ENCODE measurements around the gene PLPPR3. TPM values are rescaled to one million over a fixed set of nuclear protein-coding genes. Genes with fewer than 3 reads are reported as not detected.

PLPPR3 gene
- total and polyA plus RNA-seq, 9 of the 15 experiments (the other 6 are each of a cell fraction or from before 2014, with no cell fraction given) = 0.01 to 48.2 (median 8.6) TPM

DNA sequence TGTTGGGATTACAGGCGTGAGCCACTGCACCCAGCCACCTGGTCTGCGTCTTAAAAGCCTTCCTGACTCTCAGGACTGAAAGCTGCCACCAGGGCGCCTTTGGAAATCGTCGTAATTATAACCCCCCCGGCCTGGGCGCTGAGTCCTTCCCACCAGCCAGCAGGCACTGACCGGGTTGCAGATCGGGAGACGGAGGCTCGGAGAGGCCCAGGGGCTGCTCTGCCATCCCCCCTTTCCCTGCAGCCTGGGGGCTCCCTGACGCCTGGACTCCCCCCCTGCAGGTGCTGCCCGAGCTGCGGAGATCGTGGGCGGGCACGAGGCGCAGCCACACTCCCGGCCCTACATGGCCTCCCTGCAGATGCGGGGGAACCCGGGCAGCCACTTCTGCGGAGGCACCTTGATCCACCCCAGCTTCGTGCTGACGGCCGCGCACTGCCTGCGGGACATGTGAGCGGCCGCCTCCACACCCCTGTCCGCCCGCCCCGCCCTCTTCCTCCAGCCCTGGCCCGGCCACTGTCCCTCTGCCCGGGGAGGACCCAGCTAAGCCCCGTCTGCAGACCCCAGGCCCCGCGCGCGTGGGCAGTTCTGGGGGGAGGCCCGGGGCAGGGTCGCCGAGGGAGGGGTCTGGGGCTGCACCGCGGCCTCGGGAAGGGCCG, 21.6 kb upstream of the PLPPR3 start (continued):
- TF ChIP-seq, protein P1, sequence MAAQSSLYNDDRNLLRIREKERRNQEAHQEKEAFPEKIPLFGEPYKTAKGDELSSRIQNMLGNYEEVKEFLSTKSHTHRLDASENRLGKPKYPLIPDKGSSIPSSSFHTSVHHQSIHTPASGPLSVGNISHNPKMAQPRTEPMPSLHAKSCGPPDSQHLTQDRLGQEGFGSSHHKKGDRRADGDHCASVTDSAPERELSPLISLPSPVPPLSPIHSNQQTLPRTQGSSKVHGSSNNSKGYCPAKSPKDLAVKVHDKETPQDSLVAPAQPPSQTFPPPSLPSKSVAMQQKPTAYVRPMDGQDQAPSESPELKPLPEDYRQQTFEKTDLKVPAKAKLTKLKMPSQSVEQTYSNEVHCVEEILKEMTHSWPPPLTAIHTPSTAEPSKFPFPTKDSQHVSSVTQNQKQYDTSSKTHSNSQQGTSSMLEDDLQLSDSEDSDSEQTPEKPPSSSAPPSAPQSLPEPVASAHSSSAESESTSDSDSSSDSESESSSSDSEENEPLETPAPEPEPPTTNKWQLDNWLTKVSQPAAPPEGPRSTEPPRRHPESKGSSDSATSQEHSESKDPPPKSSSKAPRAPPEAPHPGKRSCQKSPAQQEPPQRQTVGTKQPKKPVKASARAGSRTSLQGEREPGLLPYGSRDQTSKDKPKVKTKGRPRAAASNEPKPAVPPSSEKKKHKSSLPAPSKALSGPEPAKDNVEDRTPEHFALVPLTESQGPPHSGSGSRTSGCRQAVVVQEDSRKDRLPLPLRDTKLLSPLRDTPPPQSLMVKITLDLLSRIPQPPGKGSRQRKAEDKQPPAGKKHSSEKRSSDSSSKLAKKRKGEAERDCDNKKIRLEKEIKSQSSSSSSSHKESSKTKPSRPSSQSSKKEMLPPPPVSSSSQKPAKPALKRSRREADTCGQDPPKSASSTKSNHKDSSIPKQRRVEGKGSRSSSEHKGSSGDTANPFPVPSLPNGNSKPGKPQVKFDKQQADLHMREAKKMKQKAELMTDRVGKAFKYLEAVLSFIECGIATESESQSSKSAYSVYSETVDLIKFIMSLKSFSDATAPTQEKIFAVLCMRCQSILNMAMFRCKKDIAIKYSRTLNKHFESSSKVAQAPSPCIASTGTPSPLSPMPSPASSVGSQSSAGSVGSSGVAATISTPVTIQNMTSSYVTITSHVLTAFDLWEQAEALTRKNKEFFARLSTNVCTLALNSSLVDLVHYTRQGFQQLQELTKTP (IDR thresholded peaks at IDR 0.05; ENCODE audit: low read depth in 1 of 2, partially characterized antibody in 2 of 2) = no peak
- no peak for TF ChIP-seq ZZZ3 (IDR thresholded peaks at IDR 0.05)
- no peak for TF ChIP-seq ZNF436 (CRISPR knock-in tag; IDR thresholded peaks at IDR 0.05)
- TF ChIP-seq, protein P2, sequence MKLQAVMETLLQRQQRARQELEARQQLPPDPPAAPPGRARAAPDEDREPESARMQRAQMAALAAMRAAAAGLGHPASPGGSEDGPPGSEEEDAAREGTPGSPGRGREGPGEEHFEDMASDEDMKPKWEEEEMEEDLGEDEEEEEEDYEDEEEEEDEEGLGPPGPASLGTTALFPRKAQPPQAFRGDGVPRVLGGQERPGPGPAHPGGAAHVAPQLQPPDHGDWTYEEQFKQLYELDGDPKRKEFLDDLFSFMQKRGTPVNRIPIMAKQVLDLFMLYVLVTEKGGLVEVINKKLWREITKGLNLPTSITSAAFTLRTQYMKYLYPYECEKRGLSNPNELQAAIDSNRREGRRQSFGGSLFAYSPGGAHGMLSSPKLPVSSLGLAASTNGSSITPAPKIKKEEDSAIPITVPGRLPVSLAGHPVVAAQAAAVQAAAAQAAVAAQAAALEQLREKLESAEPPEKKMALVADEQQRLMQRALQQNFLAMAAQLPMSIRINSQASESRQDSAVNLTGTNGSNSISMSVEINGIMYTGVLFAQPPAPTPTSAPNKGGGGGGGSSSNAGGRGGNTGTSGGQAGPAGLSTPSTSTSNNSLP (IDR thresholded peaks at IDR 0.05; ENCODE audit: borderline replicate concordance, low read depth, low read length) = no peak
- TF ChIP-seq ETV6 (IDR thresholded peaks at IDR 0.05; ENCODE audit: borderline replicate concordance in 1 of 2, low read depth in 2 of 2, low read length in 1 of 2) = no peak
- TF ChIP-seq ETV6 (CRISPR knock-in tag; IDR thresholded peaks at IDR 0.05; ENCODE audit: borderline replicate concordance) = no peak
- TF ChIP-seq NR2C2 (CRISPR knock-in tag; IDR thresholded peaks at IDR 0.05) = no peak
- no peak for TF ChIP-seq NR2C2 (tag; IDR thresholded peaks at IDR 0.05)
- no peak for TF ChIP-seq SRSF1 (IDR thresholded peaks at IDR 0.05; ENCODE audit: low read depth, low read length)
- TF ChIP-seq IRF2 (CRISPR knock-in tag; IDR thresholded peaks at IDR 0.05) = no peak
- TF ChIP-seq POLR2H (tag; IDR thresholded peaks at IDR 0.05; ENCODE audit: low read depth) = no peak
- no peak for TF ChIP-seq HDGF (IDR thresholded peaks at IDR 0.05)
- TF ChIP-seq ZNF668 (CRISPR knock-in tag; IDR thresholded peaks at IDR 0.05) = no peak
- TF ChIP-seq EP400 (IDR thresholded peaks at IDR 0.05) = no peak
- TF ChIP-seq, protein P3, sequence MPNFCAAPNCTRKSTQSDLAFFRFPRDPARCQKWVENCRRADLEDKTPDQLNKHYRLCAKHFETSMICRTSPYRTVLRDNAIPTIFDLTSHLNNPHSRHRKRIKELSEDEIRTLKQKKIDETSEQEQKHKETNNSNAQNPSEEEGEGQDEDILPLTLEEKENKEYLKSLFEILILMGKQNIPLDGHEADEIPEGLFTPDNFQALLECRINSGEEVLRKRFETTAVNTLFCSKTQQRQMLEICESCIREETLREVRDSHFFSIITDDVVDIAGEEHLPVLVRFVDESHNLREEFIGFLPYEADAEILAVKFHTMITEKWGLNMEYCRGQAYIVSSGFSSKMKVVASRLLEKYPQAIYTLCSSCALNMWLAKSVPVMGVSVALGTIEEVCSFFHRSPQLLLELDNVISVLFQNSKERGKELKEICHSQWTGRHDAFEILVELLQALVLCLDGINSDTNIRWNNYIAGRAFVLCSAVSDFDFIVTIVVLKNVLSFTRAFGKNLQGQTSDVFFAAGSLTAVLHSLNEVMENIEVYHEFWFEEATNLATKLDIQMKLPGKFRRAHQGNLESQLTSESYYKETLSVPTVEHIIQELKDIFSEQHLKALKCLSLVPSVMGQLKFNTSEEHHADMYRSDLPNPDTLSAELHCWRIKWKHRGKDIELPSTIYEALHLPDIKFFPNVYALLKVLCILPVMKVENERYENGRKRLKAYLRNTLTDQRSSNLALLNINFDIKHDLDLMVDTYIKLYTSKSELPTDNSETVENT (CRISPR knock-in tag; IDR thresholded peaks at IDR 0.05) = no peak
- TF ChIP-seq, protein P4, sequence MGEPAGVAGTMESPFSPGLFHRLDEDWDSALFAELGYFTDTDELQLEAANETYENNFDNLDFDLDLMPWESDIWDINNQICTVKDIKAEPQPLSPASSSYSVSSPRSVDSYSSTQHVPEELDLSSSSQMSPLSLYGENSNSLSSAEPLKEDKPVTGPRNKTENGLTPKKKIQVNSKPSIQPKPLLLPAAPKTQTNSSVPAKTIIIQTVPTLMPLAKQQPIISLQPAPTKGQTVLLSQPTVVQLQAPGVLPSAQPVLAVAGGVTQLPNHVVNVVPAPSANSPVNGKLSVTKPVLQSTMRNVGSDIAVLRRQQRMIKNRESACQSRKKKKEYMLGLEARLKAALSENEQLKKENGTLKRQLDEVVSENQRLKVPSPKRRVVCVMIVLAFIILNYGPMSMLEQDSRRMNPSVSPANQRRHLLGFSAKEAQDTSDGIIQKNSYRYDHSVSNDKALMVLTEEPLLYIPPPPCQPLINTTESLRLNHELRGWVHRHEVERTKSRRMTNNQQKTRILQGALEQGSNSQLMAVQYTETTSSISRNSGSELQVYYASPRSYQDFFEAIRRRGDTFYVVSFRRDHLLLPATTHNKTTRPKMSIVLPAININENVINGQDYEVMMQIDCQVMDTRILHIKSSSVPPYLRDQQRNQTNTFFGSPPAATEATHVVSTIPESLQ (CRISPR knock-in tag; IDR thresholded peaks at IDR 0.05) = no peak
- TF ChIP-seq, protein P5, sequence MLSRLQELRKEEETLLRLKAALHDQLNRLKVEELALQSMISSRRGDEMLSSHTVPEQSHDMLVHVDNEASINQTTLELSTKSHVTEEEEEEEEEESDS (CRISPR knock-in tag; IDR thresholded peaks at IDR 0.05) = no peak
- TF ChIP-seq NR1H2 (CRISPR knock-in tag; IDR thresholded peaks at IDR 0.05) = no peak

Measured in K562 (cell line).